IPS-15b (cell line): ENCODE measurements around the gene BICD1.

Source experiments
- H3K27me3 ChIP-seq: one replicate; pipeline ENCODE4 v1.6.1; 2013; ENCODE audit warnings: low read length; ENCODE audit not compliant: control insufficient read depth, insufficient read depth
- H3K36me3 ChIP-seq: one replicate; pipeline ENCODE4 v1.6.1; 2013; ENCODE audit warnings: low read length; ENCODE audit not compliant: control insufficient read depth, insufficient read depth
- H3K4me1 ChIP-seq: one replicate; pipeline ENCODE4 v1.6.1; 2013; ENCODE audit warnings: mild to moderate bottlenecking, low read length; ENCODE audit not compliant: control insufficient read depth, insufficient read depth
- H3K4me3 ChIP-seq: one replicate; pipeline ENCODE4 v1.5.1; 2013; ENCODE audit warnings: low read depth, low read length
- H3K9ac ChIP-seq: one replicate; pipeline ENCODE4 v1.6.1; 2013; ENCODE audit warnings: low read depth, mild to moderate bottlenecking, low read length
- H3K9me3 ChIP-seq: one replicate; pipeline ENCODE4 v1.6.1; 2013; ENCODE audit warnings: mild to moderate bottlenecking, low read length; ENCODE audit not compliant: control insufficient read depth, insufficient read depth

The BICD1 gene

DNA sequence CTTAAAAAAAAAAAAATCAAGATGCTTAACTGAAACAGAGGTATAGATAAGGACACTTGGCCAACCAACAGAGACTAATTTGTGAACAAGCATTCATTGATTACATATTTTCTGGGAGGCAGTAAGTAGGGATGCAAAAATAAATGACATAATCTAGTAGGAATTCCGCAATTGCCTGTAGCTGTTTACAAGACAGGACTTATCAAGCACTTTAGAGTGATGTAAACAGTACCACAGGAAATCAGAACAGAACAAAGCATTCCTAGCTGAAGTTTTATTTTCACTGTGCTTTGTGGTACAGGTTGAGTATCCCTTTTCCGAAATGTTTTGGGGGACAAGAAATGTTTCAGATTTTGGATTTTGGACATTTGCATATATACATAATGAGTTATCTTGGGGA, 224.5 kb downstream of the BICD1 start:
- no peaks in the 10 kb centered on the region for H3K4me1 ChIP-seq
- H3K36me3 ChIP-seq: peaks cover 11% of the 10 kb centered on the region
- H3K4me3 ChIP-seq: no peak overlapping the region
- no peaks in the 10 kb centered on the region for H3K9me3 ChIP-seq
- H3K27me3 ChIP-seq: no peaks in the 10 kb centered on the region
- H3K9ac ChIP-seq: no peak overlapping the region

DNA sequence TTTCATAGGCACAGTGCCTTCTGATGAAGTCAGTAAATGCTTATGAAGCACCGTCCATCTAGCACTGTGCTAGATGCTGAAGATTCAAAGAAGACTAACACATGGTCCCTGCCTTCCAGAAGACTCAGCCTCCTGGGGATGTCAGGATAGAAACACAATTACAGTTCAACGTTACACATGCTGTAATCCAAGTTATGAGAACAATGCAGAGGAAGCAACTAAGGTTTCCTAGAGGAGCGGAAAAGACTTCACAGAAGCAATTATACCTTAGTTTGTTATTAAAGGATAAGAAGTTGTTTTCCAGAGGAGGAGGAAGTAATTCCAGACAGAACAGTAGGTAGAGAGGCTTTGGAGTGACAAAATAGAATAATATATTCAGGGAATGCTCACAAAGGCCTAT, 225.8 kb downstream of the BICD1 start:
- H3K9me3 ChIP-seq: no peaks in the 10 kb centered on the region
- no peaks in the 10 kb centered on the region for H3K4me1 ChIP-seq
- H3K4me3 ChIP-seq: no peak overlapping the region
- peaks cover 11% of the 10 kb centered on the region for H3K36me3 ChIP-seq
- H3K27me3 ChIP-seq: no peaks in the 10 kb centered on the region
- H3K9ac ChIP-seq: no peak overlapping the region

DNA sequence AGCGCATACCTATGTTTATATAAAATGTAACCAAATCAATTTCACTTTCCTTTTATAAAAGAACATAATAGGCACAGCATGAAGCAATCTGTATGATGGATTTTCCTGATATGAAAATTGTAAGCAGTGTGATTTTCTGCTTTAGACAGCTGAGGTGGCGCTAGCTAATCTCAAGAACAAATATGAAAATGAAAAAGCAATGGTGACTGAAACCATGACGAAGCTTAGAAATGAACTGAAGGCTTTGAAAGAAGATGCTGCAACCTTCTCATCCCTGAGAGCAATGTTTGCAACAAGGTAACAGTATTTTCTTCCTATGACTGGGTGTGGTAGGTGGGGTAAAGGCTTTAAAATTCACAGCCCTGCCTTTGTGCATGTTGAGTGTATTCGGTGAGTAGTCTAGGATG, 227.7 kb downstream of the BICD1 start:
- Histone ChIP-seq H3K36me3 (peaks cover 7% of the 10 kb centered on the region), H3K9ac (no peak overlapping the region), H3K27me3 (no peaks in the 10 kb centered on the region), H3K4me1 (no peaks in the 10 kb centered on the region), H3K4me3 (no peak overlapping the region), H3K9me3 (no peaks in the 10 kb centered on the region)

GRCh38 chr12:32336261-32336660, 229.6 kb downstream of the BICD1 start:
- Histone ChIP-seq H3K9me3 (no peaks in the 10 kb centered on the region), H3K9ac (no peak overlapping the region), H3K4me1 (no peaks in the 10 kb centered on the region), H3K4me3 (no peak overlapping the region), H3K36me3 (peaks cover 7% of the 10 kb centered on the region), H3K27me3 (no peaks in the 10 kb centered on the region)

- Histone ChIP-seq H3K4me1 (no peaks in the 10 kb centered on the region), H3K27me3 (no peaks in the 10 kb centered on the region), H3K9ac (no peak overlapping the region), H3K36me3 (no peaks in the 10 kb centered on the region), H3K4me3 (no peak overlapping the region), H3K9me3 (no peaks in the 10 kb centered on the region)
Measured at GRCh38 chr12:32343496-32343895, 236.8 kb downstream of the BICD1 start.

DNA sequence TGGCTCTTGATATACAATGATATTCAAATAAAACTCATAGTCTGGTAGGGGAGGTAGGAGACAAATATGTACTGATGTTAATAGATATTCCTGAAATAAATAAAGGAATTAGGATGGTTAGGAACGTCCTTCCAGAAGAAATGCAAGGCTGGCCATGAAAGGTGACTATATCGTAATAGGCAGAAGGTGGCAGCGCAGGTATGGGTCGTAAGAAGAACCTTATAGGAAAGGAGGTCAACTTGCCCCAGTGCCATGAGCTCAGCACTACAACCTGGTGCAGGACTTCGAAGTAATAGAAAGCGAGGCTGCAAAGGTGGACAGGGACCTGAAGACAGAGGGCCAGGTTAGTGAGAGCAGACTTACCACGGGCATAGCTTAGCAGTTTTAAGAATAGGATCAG, 237.4 kb downstream of the BICD1 start:
- Histone ChIP-seq H3K36me3 (no peaks in the 10 kb centered on the region), H3K9ac (no peak overlapping the region), H3K4me3 (no peak overlapping the region)

DNA sequence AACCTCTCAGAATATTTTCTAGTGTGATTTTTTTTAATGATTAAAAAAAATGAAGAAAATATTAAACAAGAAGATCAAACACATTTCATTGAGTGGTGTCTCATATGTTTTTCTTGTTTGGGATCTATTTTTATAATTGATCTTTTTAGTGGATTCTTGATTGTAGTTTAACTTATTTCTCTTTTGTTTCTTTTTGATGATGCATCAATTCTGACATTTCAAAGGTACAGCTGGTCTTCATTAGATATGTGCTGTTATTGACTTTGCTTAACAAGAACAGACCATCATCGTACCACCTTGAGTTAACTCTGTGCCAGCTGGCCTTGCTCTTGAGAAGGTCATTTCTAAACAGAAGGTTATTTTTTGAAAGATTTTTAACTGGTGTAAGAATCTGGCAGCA, 246.9 kb downstream of the BICD1 start:
- Histone ChIP-seq H3K4me3 (no peak overlapping the region), H3K27me3 (no peaks in the 10 kb centered on the region), H3K9me3 (no peaks in the 10 kb centered on the region), H3K9ac (no peak overlapping the region), H3K36me3 (no peaks in the 10 kb centered on the region), H3K4me1 (no peaks in the 10 kb centered on the region)

More for the DNA sequence above, 237.4 kb downstream of the BICD1 start:
- Histone ChIP-seq H3K9me3 (no peaks in the 10 kb centered on the region), H3K27me3 (no peaks in the 10 kb centered on the region), H3K4me1 (no peaks in the 10 kb centered on the region)

GRCh38 chr12:32357601-32358249, 251.1 kb downstream of the BICD1 start:
- Histone ChIP-seq H3K4me1 (peaks cover 2% of the 10 kb centered on the region), H3K9ac (no peak overlapping the region), H3K4me3 (no peak overlapping the region), H3K36me3 (no peaks in the 10 kb centered on the region), H3K27me3 (no peaks in the 10 kb centered on the region), H3K9me3 (no peaks in the 10 kb centered on the region)

DNA sequence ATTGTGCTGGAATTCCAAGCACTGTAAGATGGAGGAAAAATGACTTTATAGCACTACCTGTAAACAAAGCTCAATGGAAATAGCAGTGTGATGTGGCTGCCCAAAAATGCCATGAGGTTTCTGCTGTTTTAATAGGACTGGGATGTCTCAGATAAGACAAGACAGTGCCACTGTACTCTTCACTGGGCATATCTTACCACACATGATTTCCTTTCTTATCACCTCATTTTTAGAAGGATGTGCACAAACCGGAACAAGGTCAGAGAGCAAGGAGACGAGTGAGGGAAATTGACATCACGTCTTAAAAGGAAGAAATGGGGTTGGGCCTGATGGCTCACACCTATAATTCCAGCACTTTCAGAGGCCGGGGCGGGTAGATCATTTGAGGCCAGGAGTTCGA, 254.3 kb downstream of the BICD1 start:
- H3K27me3 ChIP-seq: no peaks in the 10 kb centered on the region
- no peak overlapping the region for H3K4me3 ChIP-seq
- peaks cover 13% of the 10 kb centered on the region for H3K4me1 ChIP-seq
- no peak overlapping the region for H3K9ac ChIP-seq
- no peaks in the 10 kb centered on the region for H3K9me3 ChIP-seq
- no peaks in the 10 kb centered on the region for H3K36me3 ChIP-seq

DNA sequence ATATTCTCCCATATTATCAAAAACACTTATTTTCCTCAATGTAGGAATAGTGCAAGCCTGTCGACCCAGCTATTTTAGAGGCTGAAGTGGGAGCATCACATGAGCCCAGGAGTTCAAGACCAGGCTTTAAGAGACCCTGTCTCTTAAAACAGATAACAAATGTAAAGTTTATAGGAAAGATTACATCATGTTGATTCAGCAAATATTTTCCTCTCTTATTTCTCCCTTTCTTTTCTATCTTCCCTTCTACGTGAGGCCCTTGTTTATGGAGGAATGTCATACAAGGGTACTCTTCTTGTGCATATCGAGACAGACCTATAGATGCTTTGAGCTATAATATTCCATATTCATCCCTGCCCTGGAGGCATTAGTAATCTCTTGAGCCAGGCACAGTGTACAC, 256.2 kb downstream of the BICD1 start:
- H3K9me3 ChIP-seq: no peaks in the 10 kb centered on the region
- peaks cover 13% of the 10 kb centered on the region for H3K4me1 ChIP-seq
- H3K36me3 ChIP-seq: no peaks in the 10 kb centered on the region
- H3K4me3 ChIP-seq: no peak overlapping the region
- H3K9ac ChIP-seq: no peak overlapping the region
- H3K27me3 ChIP-seq: no peaks in the 10 kb centered on the region

DNA sequence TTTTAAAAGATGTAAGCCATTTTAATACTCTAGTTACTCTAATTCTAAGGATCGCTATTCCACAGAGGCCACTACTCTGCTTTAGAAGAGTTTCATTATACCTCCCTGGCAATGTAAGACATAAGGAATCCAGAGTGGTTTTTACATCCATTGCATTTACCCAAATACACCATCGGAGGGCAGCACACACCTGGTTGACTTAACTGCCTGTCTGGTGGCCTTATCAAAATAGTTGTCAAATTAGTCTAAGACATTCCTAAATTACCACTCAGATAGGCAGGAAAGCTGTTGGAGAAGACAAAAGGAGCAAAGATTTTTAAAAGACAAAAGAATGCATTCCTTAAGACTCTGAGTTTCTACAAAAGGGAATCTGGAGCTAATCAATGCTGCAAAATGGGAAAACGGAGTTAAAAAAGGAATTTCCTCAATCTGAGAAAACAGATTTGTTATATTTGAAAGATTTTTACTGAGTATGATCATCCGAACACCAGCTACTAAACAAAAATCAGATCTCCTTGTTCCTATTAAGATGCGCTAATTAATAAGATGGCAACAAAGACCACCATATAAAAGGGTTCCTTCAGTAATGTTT, 258.9 kb downstream of the BICD1 start:
- Histone ChIP-seq H3K4me1 (peaks cover 13% of the 10 kb centered on the region), H3K4me3 (no peak overlapping the region), H3K9ac (no peak overlapping the region), H3K9me3 (no peaks in the 10 kb centered on the region), H3K27me3 (no peaks in the 10 kb centered on the region), H3K36me3 (no peaks in the 10 kb centered on the region)

DNA sequence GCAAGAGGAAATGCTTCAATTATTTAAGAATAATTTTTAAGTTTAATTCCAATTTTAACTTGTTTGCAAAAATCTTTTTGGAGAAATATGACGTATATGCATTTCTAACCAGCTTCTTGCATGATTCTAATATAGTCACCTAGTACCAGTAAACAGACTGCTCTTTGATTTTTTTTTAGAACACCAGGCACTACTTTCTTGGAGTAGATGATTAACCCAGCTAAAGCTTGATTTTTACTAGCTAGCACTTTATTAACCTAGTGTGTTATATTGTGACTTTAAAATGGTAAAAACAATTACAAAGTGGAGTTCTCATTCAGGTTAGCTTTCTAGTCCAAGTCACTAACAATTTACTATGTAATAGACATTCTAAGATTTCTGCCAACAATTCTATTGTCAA, 260.1 kb downstream of the BICD1 start:
- H3K27me3 ChIP-seq: no peaks in the 10 kb centered on the region
- no peak overlapping the region for H3K9ac ChIP-seq
- no peaks in the 10 kb centered on the region for H3K36me3 ChIP-seq
- H3K4me3 ChIP-seq: no peak overlapping the region
- no peaks in the 10 kb centered on the region for H3K9me3 ChIP-seq
- H3K4me1 ChIP-seq: peaks cover 13% of the 10 kb centered on the region
